ENCODE measurements around the gene ETV3L. TPM values are rescaled to one million over a fixed set of nuclear protein-coding genes. Genes with fewer than 3 reads are reported as not detected.
A peak's percentile ranks its signal among the peaks of the same experiment; 100 is the strongest.

Gene ETV3L
- total RNA-seq, 1 donor from 2014 or later = not detected

GRCh38 chr1:157112186-157112867 is 12.7 kb upstream of the ETV3L start:
- H3K27me3 Mint-ChIP-seq (ENCODE audit: insufficient read depth, low read depth) = peaks cover 27% of the 10 kb centered on the region
- no peaks in the 10 kb centered on the region for H3K36me3 Mint-ChIP-seq
- DNase-seq (ENCODE audit: low spot score) = no peak
- peak overlapping the region; percentile 39 for H3K4me2 ChIP-seq
- peaks cover 49% of the 10 kb centered on the region for H3K4me1 Mint-ChIP-seq
- H3K4me3 ChIP-seq = no peak overlapping the region
- TF ChIP-seq EZH2phosphoT487 (IDR thresholded peaks at IDR 0.05) (no peak), CTCF (IDR thresholded peaks at IDR 0.05) (no peak), EZH2 (IDR thresholded peaks at IDR 0.05) (no peak)
- peaks cover 19% of the 10 kb centered on the region for H3F3A ChIP-seq (ENCODE audit: low read depth)
- no peaks in the 10 kb centered on the region for H4K20me1 ChIP-seq (ENCODE audit: low read depth)
- H3K9me3 Mint-ChIP-seq = no peaks in the 10 kb centered on the region
- H3K27ac Mint-ChIP-seq = peak overlapping the region; percentile 84
- no peaks in the 10 kb centered on the region for H3K79me2 ChIP-seq (ENCODE audit: low read depth)
- no peak overlapping the region for H3K9ac ChIP-seq
- no peaks in the 10 kb centered on the region for H3K9me3 ChIP-seq (ENCODE audit: low read depth)
- peaks cover 42% of the 10 kb centered on the region for H3K27me3 ChIP-seq
- H3K4me1 ChIP-seq = peaks cover 47% of the 10 kb centered on the region
- no peaks in the 10 kb centered on the region for H3K36me3 ChIP-seq
- H3K4me3 Mint-ChIP-seq = peak overlapping the region; percentile 31
- H2AFZ ChIP-seq (replicated peaks) = peak overlapping the region; percentile 94
- no peak overlapping the region for H3K27ac ChIP-seq

DNA sequence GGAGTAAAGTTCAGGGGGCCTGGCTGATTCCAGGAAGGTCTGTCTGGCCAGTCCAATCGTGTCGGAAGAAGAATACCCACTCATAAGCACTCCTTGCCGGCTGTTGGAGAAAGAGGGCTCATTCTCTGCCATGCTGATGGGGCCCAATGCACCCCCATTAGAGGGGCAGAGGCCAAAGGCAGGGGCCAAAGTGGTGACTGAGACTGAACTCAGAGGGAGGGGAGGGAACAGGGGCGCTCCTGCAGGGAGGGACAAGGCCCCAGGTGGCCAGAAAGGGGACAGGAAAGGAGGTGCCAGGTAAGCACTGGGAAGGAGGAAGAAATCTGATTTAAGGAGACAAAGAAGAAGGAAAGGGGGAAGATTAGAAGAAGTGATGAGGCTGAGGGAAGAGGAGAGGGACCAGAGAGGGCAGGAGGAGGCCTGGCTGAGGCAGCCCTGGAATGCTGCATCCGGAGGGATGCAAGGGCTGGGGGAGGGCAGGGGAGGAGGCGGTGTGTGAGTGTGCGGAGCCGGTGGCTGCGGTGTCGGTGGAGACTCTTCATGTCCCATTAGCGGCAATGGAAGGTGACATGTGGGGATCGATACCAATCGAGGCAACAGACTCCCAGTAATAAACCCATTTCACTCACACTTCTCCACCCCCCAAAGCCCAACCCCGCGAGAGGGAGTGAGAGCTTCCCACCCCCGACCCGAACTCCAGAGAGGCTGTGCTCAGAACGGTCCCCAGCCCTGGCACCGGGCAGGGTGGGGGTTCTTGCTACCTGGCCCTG is 12.0 kb upstream of the ETV3L start:
- Histone ChIP-seq H3K9me3 (ENCODE audit: low read depth) (no peaks in the 10 kb centered on the region), H3K4me1 (peaks cover 46% of the 10 kb centered on the region), H3F3A (ENCODE audit: low read depth) (peaks cover 16% of the 10 kb centered on the region), H3K79me2 (ENCODE audit: low read depth) (no peaks in the 10 kb centered on the region), H3K36me3 (no peaks in the 10 kb centered on the region), H3K4me2 (peak overlapping the region; percentile 39), H3K27me3 (peaks cover 49% of the 10 kb centered on the region), H3K9ac (no peak overlapping the region), H3K27ac (no peak overlapping the region), H3K4me3 (no peak overlapping the region), H2AFZ (replicated peaks) (peak overlapping the region; percentile 94), H4K20me1 (ENCODE audit: low read depth) (no peaks in the 10 kb centered on the region)
- no peak for TF ChIP-seq EZH2 (IDR thresholded peaks at IDR 0.05)
- TF ChIP-seq EZH2phosphoT487 (IDR thresholded peaks at IDR 0.05) = no peak
- no peak for TF ChIP-seq CTCF (IDR thresholded peaks at IDR 0.05)
- H3K4me1 Mint-ChIP-seq = peaks cover 46% of the 10 kb centered on the region
- no peaks in the 10 kb centered on the region for H3K36me3 Mint-ChIP-seq
- no peaks in the 10 kb centered on the region for H3K9me3 Mint-ChIP-seq
- no peak overlapping the region for H3K4me3 Mint-ChIP-seq
- peak overlapping the region; percentile 53 for H3K27ac Mint-ChIP-seq
- DNase-seq (ENCODE audit: low spot score) = peak; percentile 48
- H3K27me3 Mint-ChIP-seq (ENCODE audit: insufficient read depth, low read depth) = peaks cover 24% of the 10 kb centered on the region

DNA sequence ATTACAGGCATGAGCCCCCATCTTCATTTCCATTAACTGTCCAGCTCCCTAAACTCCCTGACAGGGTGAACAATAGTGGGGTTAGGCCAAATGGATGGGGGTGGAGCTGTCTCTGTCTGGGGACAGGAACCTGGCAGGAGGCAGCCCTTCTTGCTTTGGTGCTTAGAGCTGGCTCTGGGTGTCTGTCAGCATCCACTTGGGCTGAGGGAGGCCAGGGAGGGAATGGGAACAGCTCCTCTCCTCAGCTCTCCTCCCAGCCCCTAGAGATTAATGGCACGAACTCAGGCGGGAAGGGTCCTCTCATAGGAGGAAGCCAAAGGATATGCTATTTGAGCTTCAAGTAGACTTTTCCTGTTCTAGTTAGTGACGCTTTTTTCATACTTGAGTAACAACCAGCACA is 11.1 kb upstream of the ETV3L start:
- Mint-ChIP-seq H3K36me3 (no peaks in the 10 kb centered on the region), H3K27ac (no peak overlapping the region), H3K4me3 (no peak overlapping the region), H3K9me3 (no peaks in the 10 kb centered on the region), H3K27me3 (ENCODE audit: insufficient read depth, low read depth) (peaks cover 28% of the 10 kb centered on the region), H3K4me1 (peaks cover 41% of the 10 kb centered on the region)
- H3K9me3 ChIP-seq (ENCODE audit: low read depth) = no peaks in the 10 kb centered on the region
- peaks cover 57% of the 10 kb centered on the region for H3K27me3 ChIP-seq
- no peak overlapping the region for H3K9ac ChIP-seq
- H3K36me3 ChIP-seq = no peaks in the 10 kb centered on the region
- H2AFZ ChIP-seq (replicated peaks) = no peak overlapping the region
- no peaks in the 10 kb centered on the region for H4K20me1 ChIP-seq (ENCODE audit: low read depth)
- H3K4me2 ChIP-seq = no peak overlapping the region
- DNase-seq (ENCODE audit: low spot score) = no peak
- H3K4me3 ChIP-seq = no peak overlapping the region
- no peak for TF ChIP-seq EZH2 (IDR thresholded peaks at IDR 0.05)
- TF ChIP-seq EZH2phosphoT487 (IDR thresholded peaks at IDR 0.05) = no peak
- no peak for TF ChIP-seq CTCF (IDR thresholded peaks at IDR 0.05)
- no peak overlapping the region for H3K27ac ChIP-seq
- peaks cover 15% of the 10 kb centered on the region for H3F3A ChIP-seq (ENCODE audit: low read depth)
- H3K79me2 ChIP-seq (ENCODE audit: low read depth) = no peaks in the 10 kb centered on the region
- peaks cover 37% of the 10 kb centered on the region for H3K4me1 ChIP-seq
